NCI-H2107 treated with DMSO at 0.1 percent for 48 hours (cell line): ENCODE data around the gene PDCD10.

Source experiments
- DNase-seq: peaks from one replicate; lab custom pipeline; 2025; ENCODE audit not compliant: unreplicated experiment; lab: John Stamatoyannopoulos, UW

PDCD10 gene

GRCh38 chr3:167684388-167684993, 50.2 kb downstream of the PDCD10 start:
- DNase-seq = peak; percentile 89

- no peak for DNase-seq
Observed at GRCh38 chr3:167679526-167679925, 55.2 kb downstream of the PDCD10 start.

GRCh38 chr3:167675848-167676247, 58.8 kb downstream of the PDCD10 start:
- no peak for DNase-seq

GRCh38 chr3:167673221-167673620, 61.5 kb downstream of the PDCD10 start:
- DNase-seq = no peak

GRCh38 chr3:167671878-167672427, 62.7 kb downstream of the PDCD10 start:
- no peak for DNase-seq

- DNase-seq = no peak
Observed at GRCh38 chr3:167669699-167670098, 65.0 kb downstream of the PDCD10 start.

- no peak for DNase-seq
Observed at GRCh38 chr3:167668651-167669050, 66.0 kb downstream of the PDCD10 start.

- no peak for DNase-seq
Observed at GRCh38 chr3:167666563-167666962, 68.1 kb downstream of the PDCD10 start.

GRCh38 chr3:167662919-167663400, 71.7 kb downstream of the PDCD10 start:
- no peak for DNase-seq

- DNase-seq = no peak
Observed at GRCh38 chr3:167657684-167658225, 76.9 kb downstream of the PDCD10 start.

GRCh38 chr3:167656821-167657220, 77.9 kb downstream of the PDCD10 start:
- DNase-seq = no peak

- peak; percentile 91 for DNase-seq
Observed at GRCh38 chr3:167653760-167654159, 80.9 kb downstream of the PDCD10 start, which contains the start of gene WDR49. WDR49 (minus strand) TSS chr3:167653942; CDS start chr3:167653425, 517 bp downstream.

GRCh38 chr3:167653155-167653554, 81.5 kb downstream of the PDCD10 start:
- no peak for DNase-seq

- no peak for DNase-seq
Observed at GRCh38 chr3:167651826-167652225, 82.9 kb downstream of the PDCD10 start.

- DNase-seq = no peak
Observed at GRCh38 chr3:167650459-167650858, 84.2 kb downstream of the PDCD10 start.

- no peak for DNase-seq
Observed at GRCh38 chr3:167649746-167650145, 84.9 kb downstream of the PDCD10 start.

GRCh38 chr3:167644611-167645010, 90.1 kb downstream of the PDCD10 start:
- no peak for DNase-seq
